ENCODE measurements around the gene SANBR.

GRCh38 chr2:61096438-61096837 lies 30.8 kb downstream of the SANBR start:
- TF ChIP-seq POLR2AphosphoS5 (IDR thresholded peaks at IDR 0.05): no peak
- TF ChIP-seq, protein P1, sequence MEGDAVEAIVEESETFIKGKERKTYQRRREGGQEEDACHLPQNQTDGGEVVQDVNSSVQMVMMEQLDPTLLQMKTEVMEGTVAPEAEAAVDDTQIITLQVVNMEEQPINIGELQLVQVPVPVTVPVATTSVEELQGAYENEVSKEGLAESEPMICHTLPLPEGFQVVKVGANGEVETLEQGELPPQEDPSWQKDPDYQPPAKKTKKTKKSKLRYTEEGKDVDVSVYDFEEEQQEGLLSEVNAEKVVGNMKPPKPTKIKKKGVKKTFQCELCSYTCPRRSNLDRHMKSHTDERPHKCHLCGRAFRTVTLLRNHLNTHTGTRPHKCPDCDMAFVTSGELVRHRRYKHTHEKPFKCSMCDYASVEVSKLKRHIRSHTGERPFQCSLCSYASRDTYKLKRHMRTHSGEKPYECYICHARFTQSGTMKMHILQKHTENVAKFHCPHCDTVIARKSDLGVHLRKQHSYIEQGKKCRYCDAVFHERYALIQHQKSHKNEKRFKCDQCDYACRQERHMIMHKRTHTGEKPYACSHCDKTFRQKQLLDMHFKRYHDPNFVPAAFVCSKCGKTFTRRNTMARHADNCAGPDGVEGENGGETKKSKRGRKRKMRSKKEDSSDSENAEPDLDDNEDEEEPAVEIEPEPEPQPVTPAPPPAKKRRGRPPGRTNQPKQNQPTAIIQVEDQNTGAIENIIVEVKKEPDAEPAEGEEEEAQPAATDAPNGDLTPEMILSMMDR (IDR thresholded peaks at IDR 0.05; ENCODE audit: poor library complexity, severe bottlenecking): no peak
- TF ChIP-seq, protein P2, sequence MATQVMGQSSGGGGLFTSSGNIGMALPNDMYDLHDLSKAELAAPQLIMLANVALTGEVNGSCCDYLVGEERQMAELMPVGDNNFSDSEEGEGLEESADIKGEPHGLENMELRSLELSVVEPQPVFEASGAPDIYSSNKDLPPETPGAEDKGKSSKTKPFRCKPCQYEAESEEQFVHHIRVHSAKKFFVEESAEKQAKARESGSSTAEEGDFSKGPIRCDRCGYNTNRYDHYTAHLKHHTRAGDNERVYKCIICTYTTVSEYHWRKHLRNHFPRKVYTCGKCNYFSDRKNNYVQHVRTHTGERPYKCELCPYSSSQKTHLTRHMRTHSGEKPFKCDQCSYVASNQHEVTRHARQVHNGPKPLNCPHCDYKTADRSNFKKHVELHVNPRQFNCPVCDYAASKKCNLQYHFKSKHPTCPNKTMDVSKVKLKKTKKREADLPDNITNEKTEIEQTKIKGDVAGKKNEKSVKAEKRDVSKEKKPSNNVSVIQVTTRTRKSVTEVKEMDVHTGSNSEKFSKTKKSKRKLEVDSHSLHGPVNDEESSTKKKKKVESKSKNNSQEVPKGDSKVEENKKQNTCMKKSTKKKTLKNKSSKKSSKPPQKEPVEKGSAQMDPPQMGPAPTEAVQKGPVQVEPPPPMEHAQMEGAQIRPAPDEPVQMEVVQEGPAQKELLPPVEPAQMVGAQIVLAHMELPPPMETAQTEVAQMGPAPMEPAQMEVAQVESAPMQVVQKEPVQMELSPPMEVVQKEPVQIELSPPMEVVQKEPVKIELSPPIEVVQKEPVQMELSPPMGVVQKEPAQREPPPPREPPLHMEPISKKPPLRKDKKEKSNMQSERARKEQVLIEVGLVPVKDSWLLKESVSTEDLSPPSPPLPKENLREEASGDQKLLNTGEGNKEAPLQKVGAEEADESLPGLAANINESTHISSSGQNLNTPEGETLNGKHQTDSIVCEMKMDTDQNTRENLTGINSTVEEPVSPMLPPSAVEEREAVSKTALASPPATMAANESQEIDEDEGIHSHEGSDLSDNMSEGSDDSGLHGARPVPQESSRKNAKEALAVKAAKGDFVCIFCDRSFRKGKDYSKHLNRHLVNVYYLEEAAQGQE (IDR thresholded peaks at IDR 0.05; ENCODE audit: borderline replicate concordance): no peak
- TF ChIP-seq EZH2 (IDR thresholded peaks at IDR 0.05; ENCODE audit: borderline replicate concordance, insufficient read depth, low read length, poor library complexity, severe bottlenecking): no peak
- TF ChIP-seq RAD21 (conservative IDR thresholded peaks at IDR 0.05): no peak
- TF ChIP-seq EP300 (conservative IDR thresholded peaks at IDR 0.05; ENCODE audit: poor library complexity, severe bottlenecking): no peak
- no peak for TF ChIP-seq TAF1 (IDR thresholded peaks at IDR 0.05; ENCODE audit: low read depth)
- no peak for TF ChIP-seq SMC3 (conservative IDR thresholded peaks at IDR 0.05; ENCODE audit: poor library complexity)
